K562 (cell line): ENCODE data around the gene DYRK2. TPM values are rescaled to one million over a fixed set of nuclear protein-coding genes. Genes with fewer than 3 reads are reported as not detected.

Source experiments
- ATAC-seq: fragments of 200-7000 bp; cut with Tn5 transposase; 3 replicates; pipeline ENCODE4 v1.9.1; 2020; ENCODE audit warnings: moderate library complexity
- BruUV-seq: library from RNA; stranded (reverse); fragments of 400-500 nt; replicated peaks from 2 replicates; lab custom pipeline; 2021; lab: Mats Ljungman, UMichigan
- CTCF ChIA-PET: fragments of 300-600 bp; formaldehyde crosslinking; extraction: SDS; loops from one replicate; lab custom pipeline; 2021; ENCODE audit warnings: low intra/inter-chr PET ratio; lab: Yijun Ruan, JAX
- POLR2A ChIA-PET: fragments of 300-600, 350-650 bp; sonication (Branson Sonifier 250); formaldehyde crosslinking; extraction: SDS; loops from one replicate; lab custom pipeline; 2021; ENCODE audit warnings: antibody characterized with exemption, inconsistent platforms; lab: Yijun Ruan, JAX
- DNase-seq, 4 experiments: peaks; one replicate each; pipeline versions ENCODE4 v3.0.0 to v3.0.0-alpha.2; 2011 to 2018; ENCODE audit warnings: low spot score in 3 of 4, mixed read lengths in 3 of 4; ENCODE audit errors: extremely low read depth in 1 of 4
- FAIRE-seq: peaks from 2 replicates; lab custom pipeline; 2011; peaks lifted over from hg19 to GRCh38; lab: Jason Lieb, UNC
- H2AFZ ChIP-seq: 2 replicates; pipeline ENCODE4 v1.6.0; 2011; ENCODE audit warnings: low read depth, low read length, control low read depth, inconsistent platforms
- H3K27ac ChIP-seq: fragments of 200-600 bp; 3 replicates; pipeline ENCODE4 v1.8.0; 2011; ENCODE audit warnings: low read depth, mild to moderate bottlenecking, control low read depth, inconsistent platforms, low read length, moderate library complexity, mixed read lengths; ENCODE audit errors: extremely low read depth
- H3K27me3 ChIP-seq, 2 experiments: fragments of 300-600 bp in 1 of 2; 2 replicates in 1 of 2; 3 replicates in 1 of 2; pipeline versions ENCODE4 v1.6.0 to v1.8.0; 2011; ENCODE audit warnings: inconsistent platforms in 2 of 2, low read length in 2 of 2, mild to moderate bottlenecking in 1 of 2, mixed read lengths in 1 of 2, moderate library complexity in 1 of 2; ENCODE audit not compliant: control insufficient read depth in 2 of 2, insufficient read depth in 2 of 2
- H3K36me3 ChIP-seq: fragments of 300-600 bp; 3 replicates; pipeline ENCODE4 v1.8.0; 2011; ENCODE audit warnings: mild to moderate bottlenecking, low read length, inconsistent platforms; ENCODE audit not compliant: control insufficient read depth, insufficient read depth
- H3K4me1 ChIP-seq, 2 experiments: fragments of 200-600 bp in 1 of 2; replicated peaks in 1 of 2; 2 replicates in 1 of 2; 3 replicates in 1 of 2; pipeline versions ENCODE4 v1.5.1 to v1.8.0; 2011; ENCODE audit warnings: inconsistent platforms in 2 of 2, low read length in 2 of 2, mild to moderate bottlenecking in 1 of 2, mixed read lengths in 1 of 2, moderate library complexity in 1 of 2; ENCODE audit not compliant: control insufficient read depth in 2 of 2, insufficient read depth in 2 of 2
- H3K4me2 ChIP-seq: 2 replicates; pipeline ENCODE4 v1.6.1; 2011; ENCODE audit warnings: low read length, control low read depth, inconsistent platforms, mixed read lengths; ENCODE audit not compliant: insufficient read depth
- H3K4me3 ChIP-seq: fragments of 200-600 bp; sonication (generic), shearing (Covaris generic); 2 replicates; pipeline ENCODE4 v1.5.1; 2016; ENCODE audit warnings: control low read depth, inconsistent platforms
- H3K79me2 ChIP-seq: fragments of 200-600 bp; 3 replicates; pipeline ENCODE4 v1.8.0; 2011; ENCODE audit warnings: low read length, inconsistent platforms; ENCODE audit not compliant: control insufficient read depth, insufficient read depth
- H3K9ac ChIP-seq, 2 experiments: 2 replicates each; pipeline versions ENCODE4 v1.6.0 to v1.6.1; 2011; ENCODE audit warnings: low read depth in 2 of 2, low read length in 2 of 2, control low read depth in 1 of 2, inconsistent platforms in 1 of 2, mild to moderate bottlenecking in 1 of 2, mixed read lengths in 1 of 2; ENCODE audit not compliant: insufficient read depth in 1 of 2
- H3K9me1 ChIP-seq: one replicate; pipeline ENCODE4 v1.6.0; 2011; ENCODE audit warnings: inconsistent platforms, mild to moderate bottlenecking, low read length, moderate library complexity; ENCODE audit not compliant: control insufficient read depth, insufficient read depth
- H3K9me3 ChIP-seq: replicated peaks from 2 replicates; pipeline ENCODE4 v1.5.1; 2011; ENCODE audit warnings: low read depth, low read length, inconsistent platforms; ENCODE audit not compliant: control insufficient read depth, insufficient read depth
- H4K20me1 ChIP-seq: replicated peaks from 2 replicates; pipeline ENCODE4 v1.6.1; 2011; ENCODE audit warnings: low read length, inconsistent platforms, mixed read lengths; ENCODE audit not compliant: control insufficient read depth, insufficient read depth
- ADNP ChIP-seq: fragments of 200-800 bp; sonication (Bioruptor generic); IDR thresholded peaks from 2 replicates; pipeline ENCODE4 v1.6.1; 2016; ENCODE audit warnings: missing genetic modification characterization, missing compliant biosample characterization
- GMEB1 ChIP-seq: fragments of 250-450 bp; sonication (Bioruptor Pico); IDR thresholded peaks from 2 replicates; pipeline ENCODE4 v1.4.0; 2020; ENCODE audit warnings: mild to moderate bottlenecking
- HINFP ChIP-seq: fragments of 450-650 bp; conservative IDR thresholded peaks from 2 replicates; pipeline ENCODE4 v1.6.1; 2016; ENCODE audit warnings: missing genetic modification characterization, low read depth, mild to moderate bottlenecking, control low read depth, missing compliant biosample characterization
- PPARD ChIP-seq: fragments of 250-450 bp; sonication (Bioruptor Pico); IDR thresholded peaks from 2 replicates; pipeline ENCODE4 v1.8.0; 2022; ENCODE audit warnings: inconsistent platforms, mild to moderate bottlenecking, moderate library complexity
- RBM22 ChIP-seq: fragments of 200-400 bp; formaldehyde crosslinking; IDR thresholded peaks from 2 replicates; pipeline ENCODE4 v1.6.1; 2018; ENCODE audit warnings: low read length, low read depth; ENCODE audit not compliant: poor library complexity, severe bottlenecking
- ZNF175 ChIP-seq: fragments of 200-800 bp; sonication (Bioruptor generic); IDR thresholded peaks from 2 replicates; pipeline ENCODE4 v1.6.1; 2016; ENCODE audit warnings: low read depth, mild to moderate bottlenecking, missing genetic modification characterization, missing compliant biosample characterization
- WGBS: fragments of 100-300 bp; shearing (Covaris generic); methylation state at CpG from one replicate; pipeline ENCODE4 v1.1.6; 2016; ENCODE audit warnings: low coverage, mixed read lengths; ENCODE audit not compliant: insufficient coverage; ENCODE audit errors: missing lambda C conversion rate; 5-methylcytosine and 5-hydroxymethylcytosine counted together
- in situ Hi-C: fragments of 300-500 bp; cut with MboI; formaldehyde crosslinking; loops from 4 replicates; pipeline ENCODE4 v1.15.0; 2018; ENCODE audit warnings: inconsistent platforms, mixed read lengths
- intact Hi-C: fragments of 100-400 bp; cut with micrococcal nuclease; formaldehyde crosslinking; loops from 2 replicates; pipeline ENCODE4 v1.14.2; 2022
- polyA plus RNA-seq, 8 experiments: library from polyadenylated mRNA; depleted of rRNA in 4 of 8; stranded (reverse) in 5 of 8; unstranded in 3 of 8; fragments of >200 nt; fragmentation: Nextera tagmentation in 2 of 8; fragmentation: Illumina TruSeq in 1 of 8; extraction: Ambion mirVana in 2 of 8; extraction: Trizol in 1 of 8; gene quantifications; 2 replicates each; pipeline versions ENCODE4 v1.2.1 to v1.2.3, GENCODE V29; 2011 to 2014; ENCODE audit warnings: inconsistent platforms in 1 of 8, missing spikeins in 1 of 8
- total RNA-seq, 7 experiments: library from RNA; depleted of rRNA in 6 of 7; stranded (reverse); fragments of >200 nt in 6 of 7; fragmentation: Illumina TruSeq in 2 of 7; extraction: Trizol in 2 of 7; gene quantifications; 2 replicates each; pipeline versions ENCODE4 v1.2.1 to v1.2.3, GENCODE V29; 2011 to 2021; ENCODE audit warnings: low replicate concordance in 1 of 7

DYRK2 gene
- total and polyA plus RNA-seq, 9 of the 15 experiments (the other 6 are each of a cell fraction or from before 2014, with no cell fraction given): 1.7 to 15.4 (median 8.4) TPM

GRCh38 chr12:67633024-67633610 lies 15.4 kb upstream of the DYRK2 start:
- no peak overlapping the region for H3K4me3 ChIP-seq
- no peak overlapping the region for H3K27ac ChIP-seq
- H3K36me3 ChIP-seq: no peaks in the 10 kb centered on the region
- no peak for ATAC-seq
- no peak for DNase-seq
- POLR2A ChIA-PET: no interaction called here
- no peak overlapping the region for H2AFZ ChIP-seq
- H3K9me3 ChIP-seq: no peaks in the 10 kb centered on the region
- no peak overlapping the region for H3K4me2 ChIP-seq
- no peak for FAIRE-seq
- H3K9me1 ChIP-seq: no peaks in the 10 kb centered on the region
- TF ChIP-seq ZNF175 (CRISPR knock-in tag): no peak
- TF ChIP-seq RBM22: no peak
- no peak for TF ChIP-seq HINFP
- no peak for TF ChIP-seq ADNP (tag)
- no peak for TF ChIP-seq GMEB1
- no peak for TF ChIP-seq PPARD (CRISPR knock-in tag)
- H3K27me3 ChIP-seq: no peaks in the 10 kb centered on the region
- intact Hi-C loops (no loop called here), in situ Hi-C loops (no loop called here)
- no peak overlapping the region for H3K9ac ChIP-seq
- no peaks in the 10 kb centered on the region for H3K79me2 ChIP-seq
- 0% methylated on average over 2 of the region's 2 CpGs for WGBS
- H4K20me1 ChIP-seq: no peaks in the 10 kb centered on the region
- H3K4me1 ChIP-seq: no peaks in the 10 kb centered on the region; a peak in 1 of 5 replicates
- CTCF ChIA-PET: no interaction called here
- no TSS peak for BruUV-seq
